NT2/D1 (cell line): ENCODE results near the gene NUDT19.
"Not testable (repeated sequence)": the region's sequence is repeated elsewhere in the genome, so short reads cannot be mapped to it uniquely, and the experiment has no call there.

Experiments used
- SUZ12 ChIP-seq: IDR thresholded peaks from 2 replicates; pipeline ENCODE4 v1.6.1; 2011; ENCODE audit not compliant: insufficient read length, insufficient read depth; ENCODE audit errors: extremely low read depth
- YY1 ChIP-seq: IDR thresholded peaks from 2 replicates; pipeline ENCODE4 v1.6.1; 2011; ENCODE audit not compliant: insufficient read length, insufficient read depth

GRCh38 chr19:32694851-32695250, 3.2 kb downstream of the NUDT19 start:
- not testable (repeated sequence) for TF ChIP-seq SUZ12, YY1
